Common myeloid progenitor, CD34-positive (primary cell): ENCODE measurements around the gene GLMN.
A peak's percentile ranks its signal among the peaks of the same experiment; 100 is the strongest.

Experiments
- CTCF ChIA-PET: fragments of 350-600 bp; sonication (Branson Sonifier 250); formaldehyde crosslinking; loops from one replicate; lab custom pipeline; 2021; ENCODE audit warnings: antibody characterized with exemption; lab: Charles Lee
- POLR2A ChIA-PET: fragments of 350-600 bp; sonication (Branson Sonifier 250); formaldehyde crosslinking; loops from one replicate; lab custom pipeline; 2021; ENCODE audit warnings: antibody characterized with exemption; lab: Charles Lee
- DNase-seq, 3 donors: peaks; one replicate each; pipeline versions ENCODE4 v3.0.0 to v3.0.0-alpha.2; 2013
- H3K27ac ChIP-seq, 2 experiments: 1 replicate in 1 of 2; 2 replicates in 1 of 2; pipeline ENCODE4 v1.7.0; 2013; ENCODE audit warnings: inconsistent platforms in 2 of 2, low read length in 2 of 2, mild to moderate bottlenecking in 2 of 2, low read depth in 1 of 2, moderate library complexity in 1 of 2; ENCODE audit not compliant: severe bottlenecking in 2 of 2, insufficient read depth in 1 of 2, poor library complexity in 1 of 2
- H3K27me3 ChIP-seq, 5 experiments: replicated peaks in 2 of 5; 1 replicate in 3 of 5; 2 replicates in 2 of 5; pipeline versions ENCODE4 v1.6.1 to v1.7.0; 2013; ENCODE audit warnings: low read length in 4 of 5, mild to moderate bottlenecking in 2 of 5, moderate library complexity in 2 of 5, inconsistent platforms in 1 of 5; ENCODE audit not compliant: insufficient read depth in 5 of 5, control insufficient read depth in 4 of 5
- H3K36me3 ChIP-seq, 4 experiments: 1 replicate in 2 of 4; 2 replicates in 2 of 4; pipeline versions ENCODE4 v1.6.1 to v1.7.0; 2013; ENCODE audit warnings: low read length in 3 of 4, control low read depth in 1 of 4, mild to moderate bottlenecking in 1 of 4; ENCODE audit not compliant: control insufficient read depth in 4 of 4, insufficient read depth in 4 of 4
- H3K4me1 ChIP-seq, 4 experiments: 1 replicate in 3 of 4; 2 replicates in 1 of 4; pipeline versions ENCODE4 v1.6.1 to v1.7.1; 2013; ENCODE audit warnings: low read length in 3 of 4, mild to moderate bottlenecking in 3 of 4, control low read depth in 1 of 4, inconsistent platforms in 1 of 4, moderate library complexity in 1 of 4; ENCODE audit not compliant: control insufficient read depth in 4 of 4, insufficient read depth in 4 of 4; ENCODE audit errors: control extremely low read depth in 1 of 4
- H3K4me3 ChIP-seq, 7 experiments: 1 replicate in 4 of 7; 2 replicates in 3 of 7; pipeline versions ENCODE4 v1.5.1 to v1.7.0; 2013; ENCODE audit warnings: mild to moderate bottlenecking in 7 of 7, low read length in 6 of 7, moderate library complexity in 6 of 7, inconsistent platforms in 2 of 7, low read depth in 2 of 7, control low read depth in 1 of 7; ENCODE audit not compliant: insufficient read depth in 4 of 7, control insufficient read depth in 1 of 7; ENCODE audit errors: extremely low read depth in 1 of 7
- H3K9me3 ChIP-seq, 5 experiments: 1 replicate in 4 of 5; 2 replicates in 1 of 5; pipeline versions ENCODE4 v1.6.1 to v1.7.1; 2013; ENCODE audit warnings: low read length in 4 of 5, mild to moderate bottlenecking in 2 of 5, inconsistent platforms in 1 of 5, low read depth in 1 of 5, moderate library complexity in 1 of 5; ENCODE audit not compliant: control insufficient read depth in 4 of 5, insufficient read depth in 2 of 5; ENCODE audit errors: control extremely low read depth in 1 of 5
- WGBS: methylation state at CpG from one replicate; pipeline ENCODE4 v1.1.5; 2013; ENCODE audit not compliant: insufficient coverage; 5-methylcytosine and 5-hydroxymethylcytosine counted together

Gene GLMN

DNA sequence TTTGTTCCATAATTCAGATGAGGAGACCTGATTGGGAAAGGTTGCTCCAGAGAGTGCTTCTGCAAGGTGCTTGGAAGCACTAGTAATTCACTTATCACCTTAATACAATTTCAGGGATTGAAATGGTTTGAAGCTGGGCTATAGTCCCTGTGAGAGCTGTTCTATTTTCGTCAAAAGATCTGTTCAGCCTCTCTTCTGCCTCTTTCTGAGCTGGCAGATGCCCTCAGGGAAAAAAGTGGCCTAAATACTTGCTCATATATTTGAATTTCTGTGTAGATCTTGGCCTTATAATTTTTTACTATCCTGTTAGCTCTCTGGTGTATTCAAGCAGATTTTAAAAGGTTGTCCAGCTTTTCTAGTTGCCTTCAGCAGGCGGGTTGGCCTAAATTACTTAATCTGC lies 58.8 kb downstream of the GLMN start:
- Histone ChIP-seq H3K27me3 (no peaks in the 10 kb centered on the region), H3K4me1 (no peaks in the 10 kb centered on the region), H3K27ac (no peak overlapping the region), H3K4me3 (no peak overlapping the region), H3K36me3 (no peaks in the 10 kb centered on the region), H3K9me3 (no peaks in the 10 kb centered on the region)
- CTCF ChIA-PET, result interaction anchor here (1.6 kb wide), 1 partner anchor 241 kb away, joined by 3 read pairs; no protein-coding TSS in a partner anchor
- WGBS, result 100% methylated on average over 1 of the region's 2 CpGs
- POLR2A ChIA-PET, result no interaction called here
- no peak for DNase-seq

DNA sequence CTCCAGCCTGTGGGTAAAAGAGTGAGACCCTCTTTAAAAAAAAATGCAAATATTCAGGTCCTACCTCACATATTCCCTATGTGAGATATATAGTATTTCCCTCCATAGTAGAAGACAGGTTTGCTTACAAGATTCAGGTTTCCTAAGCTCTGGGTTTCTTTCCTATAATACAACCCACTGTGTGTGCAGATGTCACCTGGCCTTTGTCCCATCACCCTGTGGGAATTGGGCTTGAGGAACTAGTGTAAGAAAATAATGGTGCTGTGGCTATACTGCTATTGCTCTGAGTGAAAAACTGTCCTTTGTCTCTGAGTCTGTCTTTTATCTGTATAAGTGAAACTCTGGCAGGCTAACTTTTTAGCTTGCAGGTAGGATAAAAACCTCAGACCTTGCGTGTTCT lies 68.1 kb downstream of the GLMN start:
- H3K9me3 ChIP-seq, result no peaks in the 10 kb centered on the region
- H3K27ac ChIP-seq, result no peak overlapping the region
- no CpG with 5 or more reads among the region's 1 CpG for WGBS
- no peaks in the 10 kb centered on the region for H3K27me3 ChIP-seq
- H3K4me1 ChIP-seq, result no peaks in the 10 kb centered on the region
- H3K36me3 ChIP-seq, result no peaks in the 10 kb centered on the region
- H3K4me3 ChIP-seq, result no peak overlapping the region
- ChIA-PET POLR2A (interaction anchor here (0.6 kb wide), 1 partner anchor 559 kb away, joined by 4 read pairs; no protein-coding TSS in a partner anchor), CTCF (interaction anchor here (1.0 kb wide), 1 partner anchor 21 kb away, joined by 3 read pairs; no protein-coding TSS in a partner anchor)
- DNase-seq, result no peak

- ChIA-PET CTCF (no interaction called here), POLR2A (no interaction called here)
- no peaks in the 10 kb centered on the region for H3K36me3 ChIP-seq
- DNase-seq, result no peak
- H3K27ac ChIP-seq, result no peak overlapping the region
- 96% methylated on average over 3 of the region's 3 CpGs for WGBS
- no peaks in the 10 kb centered on the region for H3K9me3 ChIP-seq
- no peaks in the 10 kb centered on the region for H3K27me3 ChIP-seq
- no peak overlapping the region for H3K4me3 ChIP-seq
- no peaks in the 10 kb centered on the region for H3K4me1 ChIP-seq
Observed at GRCh38 chr1:92228401-92228800, 70.4 kb downstream of the GLMN start.

GRCh38 chr1:92219028-92219427 lies 79.8 kb downstream of the GLMN start:
- ChIA-PET CTCF (no interaction called here), POLR2A (no interaction called here)

GRCh38 chr1:92218559-92218958 lies 80.2 kb downstream of the GLMN start:
- no peak overlapping the region for H3K27ac ChIP-seq
- no peak overlapping the region for H3K4me3 ChIP-seq
- POLR2A ChIA-PET, result no interaction called here
- 95% methylated on average over 12 of the region's 14 CpGs for WGBS
- H3K4me1 ChIP-seq, result no peaks in the 10 kb centered on the region
- DNase-seq, result no peak
- H3K27me3 ChIP-seq, result no peaks in the 10 kb centered on the region
- CTCF ChIA-PET, result no interaction called here
- peaks cover 0 to 3% (median 0%) of the 10 kb centered on the region in 5 experiments for H3K9me3 ChIP-seq
- H3K36me3 ChIP-seq, result no peaks in the 10 kb centered on the region

More at GRCh38 chr1:92219028-92219427, 79.8 kb downstream of the GLMN start:
- H3K9me3 ChIP-seq, result peaks cover 0 to 3% (median 0%) of the 10 kb centered on the region in 5 experiments
- H3K4me3 ChIP-seq, result no peak overlapping the region
- H3K27me3 ChIP-seq, result no peaks in the 10 kb centered on the region
- H3K27ac ChIP-seq, result no peak overlapping the region
- H3K36me3 ChIP-seq, result no peaks in the 10 kb centered on the region
- no peaks in the 10 kb centered on the region for H3K4me1 ChIP-seq
- DNase-seq, result no peak

DNA sequence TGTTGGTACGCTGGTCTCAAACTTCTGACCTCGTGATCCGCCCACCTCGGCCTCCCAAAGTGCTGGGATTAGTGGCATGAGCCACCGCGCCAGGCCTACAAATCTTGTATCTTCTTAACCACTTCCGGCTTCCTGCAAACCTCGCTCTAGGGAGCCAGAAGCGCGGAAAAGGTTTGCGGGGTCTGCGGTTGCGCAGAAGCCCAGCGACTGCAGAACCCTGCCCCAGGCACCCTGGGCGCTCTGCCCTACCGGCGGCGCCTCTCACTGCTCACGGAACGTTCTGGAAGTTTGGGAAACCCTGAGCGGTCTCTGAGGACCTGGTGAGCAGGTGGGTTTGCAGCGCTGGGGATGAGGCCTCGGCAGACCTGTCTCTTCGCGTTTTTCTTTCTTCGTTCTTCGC lies 81.1 kb downstream of the GLMN start, which contains the start of gene C1orf146:
C1orf146 (plus strand) TSS at position 195 of the 400 bp plus-strand sequence. CDS start 13,506 bp downstream, outside the sequence.
- 98% methylated on average over 25 of the region's 27 CpGs for WGBS
- CTCF ChIA-PET, result interaction anchor here (0.6 kb wide), 1 partner anchor 427 kb away, joined by 3 read pairs; no protein-coding TSS in a partner anchor

GRCh38 chr1:92211166-92211565 lies 87.6 kb downstream of the GLMN start:
- H3K27me3 ChIP-seq, result no peaks in the 10 kb centered on the region
- DNase-seq, result peak in 1 of 3 donors; percentile 9
- H3K36me3 ChIP-seq, result no peaks in the 10 kb centered on the region
- no peak overlapping the region for H3K4me3 ChIP-seq
- WGBS, result no CpG with 5 or more reads among the region's 2 CpGs
- peaks cover 0 to 11% (median 5%) of the 10 kb centered on the region in 4 experiments for H3K4me1 ChIP-seq
- H3K9me3 ChIP-seq, result peaks cover 0 to 3% (median 3%) of the 10 kb centered on the region in 5 experiments
- H3K27ac ChIP-seq, result no peak overlapping the region
- CTCF ChIA-PET, result interaction anchor here (1.2 kb wide), 1 partner anchor 60 kb away, joined by 4 read pairs; no protein-coding TSS in a partner anchor
- POLR2A ChIA-PET, result no interaction called here

More for the DNA sequence above, 81.1 kb downstream of the GLMN start, which contains the start of gene C1orf146:
- Histone ChIP-seq H3K27me3 (no peaks in the 10 kb centered on the region), H3K4me3 (no peak within 1 kb of the TSS), H3K4me1 (no peaks in the 10 kb centered on the region), H3K36me3 (no peaks in the 10 kb centered on the region), H3K9me3 (peaks cover 0 to 3% (median 0%) of the 10 kb centered on the region in 5 experiments), H3K27ac (no peak within 1 kb of the TSS)
- POLR2A ChIA-PET, result no interaction called here
- DNase-seq, result no peak
